Coronary artery (tissue), 2 donors: ENCODE measurements around the gene SNCA.

Experiments used
- DNase-seq: peaks from one replicate; pipeline ENCODE4 v3.0.0-alpha.2; 2017; ENCODE audit warnings: low spot score
- H3K27ac ChIP-seq, 2 donors: fragments of 200-600 bp; sonication (generic); one replicate each; pipeline ENCODE4 v1.5.1; 2016 to 2019
- H3K4me3 ChIP-seq: fragments of 200-600 bp; sonication (generic); 2 replicates; pipeline ENCODE4 v1.5.1; 2016; ENCODE audit warnings: mild to moderate bottlenecking, moderate library complexity
- CTCF ChIP-seq: fragments of 200-600 bp; sonication (generic); IDR thresholded peaks from one replicate; pipeline ENCODE4 v1.5.1; 2019; ENCODE audit warnings: antibody characterized with exemption

SNCA gene

GRCh38 chr4:89836031-89836745, 773 bp downstream of the SNCA start:
- DNase-seq, result no peak
- TF ChIP-seq CTCF, result no peak
- H3K4me3 ChIP-seq, result peak overlapping the region; percentile 75
- no peak overlapping the region for H3K27ac ChIP-seq

- H3K27ac ChIP-seq, result no peak overlapping the region
- no peak for TF ChIP-seq CTCF
- no peak for DNase-seq
- peak overlapping the region; percentile 75 for H3K4me3 ChIP-seq
Measured at GRCh38 chr4:89835413-89835812, 1.5 kb downstream of the SNCA start.

- no peak for TF ChIP-seq CTCF
- Histone ChIP-seq H3K27ac (no peak overlapping the region), H3K4me3 (no peak overlapping the region)
- no peak for DNase-seq
Measured at GRCh38 chr4:89834486-89835209, 2.3 kb downstream of the SNCA start.

GRCh38 chr4:89829470-89830138, 7.4 kb downstream of the SNCA start:
- Histone ChIP-seq H3K27ac (peak overlapping the region in 1 of 2 donors; percentile 53), H3K4me3 (no peak overlapping the region)
- DNase-seq, result no peak
- TF ChIP-seq CTCF, result no peak

- Histone ChIP-seq H3K4me3 (no peak overlapping the region), H3K27ac (no peak overlapping the region)
- TF ChIP-seq CTCF, result no peak
- DNase-seq, result no peak
Measured at GRCh38 chr4:89823416-89823815, 13.5 kb downstream of the SNCA start.

- TF ChIP-seq CTCF, result no peak
- no peak overlapping the region for H3K27ac ChIP-seq
- no peak overlapping the region for H3K4me3 ChIP-seq
- DNase-seq, result no peak
Measured at GRCh38 chr4:89821612-89822011, 15.3 kb downstream of the SNCA start.
